Measurements from ENCODE around the gene SLCO6A1. TPM values are rescaled to one million over a fixed set of nuclear protein-coding genes. Genes with fewer than 3 reads are reported as not detected.

The SLCO6A1 gene
- total RNA-seq, 1 experiment from 2014 or later: not detected

- Histone ChIP-seq H3K4me1 (no peaks in the 10 kb centered on the region), H3K4me3 (no peak overlapping the region), H3K27me3 (no peaks in the 10 kb centered on the region), H3K36me3 (no peaks in the 10 kb centered on the region), H3K27ac (no peak overlapping the region), H3K9me3 (replicated peaks) (no peaks in the 10 kb centered on the region)
- no peak for DNase-seq
These were observed 122.9 kb downstream of the SLCO6A1 start for GRCh38 chr5:102375876-102376275.

- no peak for DNase-seq
These were observed 123.5 kb downstream of the SLCO6A1 start for GRCh38 chr5:102375272-102375671.

GRCh38 chr5:102368392-102368791 lies 130.4 kb downstream of the SLCO6A1 start:
- DNase-seq: no peak
- Histone ChIP-seq H3K27ac (no peak overlapping the region), H3K4me3 (no peak overlapping the region), H3K4me1 (no peaks in the 10 kb centered on the region), H3K36me3 (no peaks in the 10 kb centered on the region), H3K9me3 (replicated peaks) (no peaks in the 10 kb centered on the region), H3K27me3 (no peaks in the 10 kb centered on the region)

More at GRCh38 chr5:102375272-102375671, 123.5 kb downstream of the SLCO6A1 start:
- H3K9me3 ChIP-seq (replicated peaks): no peaks in the 10 kb centered on the region
- no peaks in the 10 kb centered on the region for H3K4me1 ChIP-seq
- no peak overlapping the region for H3K4me3 ChIP-seq
- no peaks in the 10 kb centered on the region for H3K27me3 ChIP-seq
- H3K36me3 ChIP-seq: no peaks in the 10 kb centered on the region
- H3K27ac ChIP-seq: no peak overlapping the region

GRCh38 chr5:102341681-102342288 lies 157.0 kb downstream of the SLCO6A1 start:
- peak; percentile 19 to 42 for DNase-seq
- no peaks in the 10 kb centered on the region; the same call in 1 of the 2 replicates for H3K4me1 ChIP-seq
- no peaks in the 10 kb centered on the region for H3K9me3 ChIP-seq (replicated peaks)
- no peak overlapping the region for H3K27ac ChIP-seq
- H3K27me3 ChIP-seq: no peaks in the 10 kb centered on the region
- no peaks in the 10 kb centered on the region for H3K36me3 ChIP-seq
- no peak overlapping the region for H3K4me3 ChIP-seq

GRCh38 chr5:102324714-102325113 lies 174.1 kb downstream of the SLCO6A1 start:
- no peaks in the 10 kb centered on the region; the same call in 1 of the 2 replicates for H3K9me3 ChIP-seq (replicated peaks)
- no peak for DNase-seq
- no peak overlapping the region for H3K27ac ChIP-seq
- no peaks in the 10 kb centered on the region for H3K36me3 ChIP-seq
- no peak overlapping the region for H3K4me3 ChIP-seq
- no peaks in the 10 kb centered on the region for H3K27me3 ChIP-seq
- H3K4me1 ChIP-seq: no peaks in the 10 kb centered on the region

Other genes starting within 250 kb of the SLCO6A1 start
- not detected in 2 replicates for gene SLCO4C1, start 202.7 kb downstream of the SLCO6A1 start, total RNA-seq (2014; rRNA removed; shearing (Covaris generic))

All from SJCRH30 (cell line).